Sigmoid colon (tissue), 4 donors: ENCODE results near the gene KCNIP4.

Experiments used
- EP300 ChIP-seq, 4 donors: sonication (generic); formaldehyde crosslinking; IDR thresholded peaks; one replicate each; pipeline ENCODE4 v1.6.1; 2017; ENCODE audit warnings: antibody characterized with exemption in 4 of 4
- TF ChIP-seq, protein P1 (sequence below), 4 experiments: fragments of 450-650 bp in 3 of 4; fragments of 200-600 bp in 1 of 4; IDR thresholded peaks; one replicate each; pipeline ENCODE4 v1.5.1; 2016 to 2019; ENCODE audit warnings: antibody characterized with exemption in 4 of 4, mild to moderate bottlenecking in 3 of 4, moderate library complexity in 2 of 4

DNA sequence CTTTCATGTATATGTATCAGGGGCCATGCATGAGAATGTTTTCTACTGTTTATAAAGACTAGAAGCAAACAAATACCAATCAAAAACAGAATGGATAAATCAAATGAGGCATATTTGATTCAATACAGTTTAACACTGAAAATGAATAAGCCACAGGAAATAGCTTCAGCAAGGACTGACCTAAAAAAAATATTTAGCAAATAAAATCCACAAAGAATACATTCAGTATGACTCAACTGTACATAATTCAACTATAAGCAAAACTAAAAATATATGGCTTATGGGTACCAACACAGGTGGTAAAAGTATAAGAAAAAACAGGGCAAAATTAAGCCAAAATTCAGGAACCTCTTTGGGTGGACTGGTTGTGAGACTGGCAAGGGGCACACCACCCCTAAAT, 112.9 kb downstream of the KCNIP4 start:
- TF ChIP-seq, protein P1, sequence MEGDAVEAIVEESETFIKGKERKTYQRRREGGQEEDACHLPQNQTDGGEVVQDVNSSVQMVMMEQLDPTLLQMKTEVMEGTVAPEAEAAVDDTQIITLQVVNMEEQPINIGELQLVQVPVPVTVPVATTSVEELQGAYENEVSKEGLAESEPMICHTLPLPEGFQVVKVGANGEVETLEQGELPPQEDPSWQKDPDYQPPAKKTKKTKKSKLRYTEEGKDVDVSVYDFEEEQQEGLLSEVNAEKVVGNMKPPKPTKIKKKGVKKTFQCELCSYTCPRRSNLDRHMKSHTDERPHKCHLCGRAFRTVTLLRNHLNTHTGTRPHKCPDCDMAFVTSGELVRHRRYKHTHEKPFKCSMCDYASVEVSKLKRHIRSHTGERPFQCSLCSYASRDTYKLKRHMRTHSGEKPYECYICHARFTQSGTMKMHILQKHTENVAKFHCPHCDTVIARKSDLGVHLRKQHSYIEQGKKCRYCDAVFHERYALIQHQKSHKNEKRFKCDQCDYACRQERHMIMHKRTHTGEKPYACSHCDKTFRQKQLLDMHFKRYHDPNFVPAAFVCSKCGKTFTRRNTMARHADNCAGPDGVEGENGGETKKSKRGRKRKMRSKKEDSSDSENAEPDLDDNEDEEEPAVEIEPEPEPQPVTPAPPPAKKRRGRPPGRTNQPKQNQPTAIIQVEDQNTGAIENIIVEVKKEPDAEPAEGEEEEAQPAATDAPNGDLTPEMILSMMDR (IDR thresholded peaks at IDR 0.05), result no peak
- TF ChIP-seq EP300 (IDR thresholded peaks at IDR 0.05), result no peak
